Fibroblast of mammary gland (primary cell): ENCODE data around the gene C2orf66.

Source experiments
- DNase-seq: peaks from one replicate; pipeline ENCODE4 v3.0.0-alpha.2; 2010; ENCODE audit warnings: low read depth
- H3K4me3 ChIP-seq: 2 replicates; pipeline ENCODE4 v1.5.1; 2011; ENCODE audit warnings: low read depth, mild to moderate bottlenecking, low read length, moderate library complexity; ENCODE audit not compliant: control insufficient read depth
- TF ChIP-seq, protein P1 (sequence below): conservative IDR thresholded peaks from 2 replicates; pipeline ENCODE4 v1.5.1; 2011; ENCODE audit warnings: low read depth, low read length, inconsistent platforms; ENCODE audit not compliant: control insufficient read depth, insufficient read depth

Gene C2orf66

DNA sequence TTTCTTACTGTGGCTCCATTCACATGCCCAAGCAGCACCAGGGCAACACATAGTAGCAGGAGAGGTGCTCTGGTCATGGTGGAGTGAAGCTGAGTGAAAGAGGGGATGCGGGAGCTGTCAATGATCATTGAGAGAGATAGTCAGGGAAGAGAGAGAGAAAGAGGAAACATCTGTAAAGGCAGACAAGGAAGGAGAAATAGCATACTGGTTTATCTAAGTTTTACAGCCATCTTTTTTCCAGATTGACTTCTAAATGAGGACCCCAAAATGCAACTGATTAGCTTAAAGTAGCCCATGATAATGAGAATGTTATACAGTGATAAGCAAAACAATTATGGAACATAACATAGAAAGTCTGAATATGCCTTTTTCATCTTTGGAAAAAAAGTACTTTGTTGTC is at the start of gene C2orf66:
Gene C2orf66 (minus strand): TSS at position 96 of the 400 bp plus-strand sequence. CDS start 19 bp downstream, at position 77.
- DNase-seq, result no peak
- TF ChIP-seq, protein P1, sequence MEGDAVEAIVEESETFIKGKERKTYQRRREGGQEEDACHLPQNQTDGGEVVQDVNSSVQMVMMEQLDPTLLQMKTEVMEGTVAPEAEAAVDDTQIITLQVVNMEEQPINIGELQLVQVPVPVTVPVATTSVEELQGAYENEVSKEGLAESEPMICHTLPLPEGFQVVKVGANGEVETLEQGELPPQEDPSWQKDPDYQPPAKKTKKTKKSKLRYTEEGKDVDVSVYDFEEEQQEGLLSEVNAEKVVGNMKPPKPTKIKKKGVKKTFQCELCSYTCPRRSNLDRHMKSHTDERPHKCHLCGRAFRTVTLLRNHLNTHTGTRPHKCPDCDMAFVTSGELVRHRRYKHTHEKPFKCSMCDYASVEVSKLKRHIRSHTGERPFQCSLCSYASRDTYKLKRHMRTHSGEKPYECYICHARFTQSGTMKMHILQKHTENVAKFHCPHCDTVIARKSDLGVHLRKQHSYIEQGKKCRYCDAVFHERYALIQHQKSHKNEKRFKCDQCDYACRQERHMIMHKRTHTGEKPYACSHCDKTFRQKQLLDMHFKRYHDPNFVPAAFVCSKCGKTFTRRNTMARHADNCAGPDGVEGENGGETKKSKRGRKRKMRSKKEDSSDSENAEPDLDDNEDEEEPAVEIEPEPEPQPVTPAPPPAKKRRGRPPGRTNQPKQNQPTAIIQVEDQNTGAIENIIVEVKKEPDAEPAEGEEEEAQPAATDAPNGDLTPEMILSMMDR, result no peak
- H3K4me3 ChIP-seq, result no peak within 1 kb of the TSS

DNA sequence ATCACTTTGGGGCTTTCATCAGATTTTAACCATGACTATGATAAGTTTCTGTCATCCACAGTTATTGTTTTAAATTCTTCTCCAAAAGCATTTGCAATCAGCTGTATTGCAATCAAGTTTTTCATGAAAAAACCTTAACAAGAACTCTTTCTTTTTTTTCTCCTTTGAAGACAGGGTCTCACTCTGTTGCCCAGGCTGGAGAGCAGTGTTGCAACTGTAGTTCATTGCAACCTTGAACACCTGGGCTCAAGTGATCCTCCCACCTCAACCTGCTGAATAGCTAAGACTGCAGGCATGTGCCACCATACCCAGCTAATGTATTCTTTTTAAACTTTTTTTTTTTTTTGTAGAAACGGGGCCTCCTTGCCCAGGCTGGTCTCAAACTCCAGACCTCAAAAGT is 45.5 kb upstream of the C2orf66 start:
- DNase-seq, result no peak
- TF ChIP-seq, protein P1, result no peak
- H3K4me3 ChIP-seq, result no peak overlapping the region

DNA sequence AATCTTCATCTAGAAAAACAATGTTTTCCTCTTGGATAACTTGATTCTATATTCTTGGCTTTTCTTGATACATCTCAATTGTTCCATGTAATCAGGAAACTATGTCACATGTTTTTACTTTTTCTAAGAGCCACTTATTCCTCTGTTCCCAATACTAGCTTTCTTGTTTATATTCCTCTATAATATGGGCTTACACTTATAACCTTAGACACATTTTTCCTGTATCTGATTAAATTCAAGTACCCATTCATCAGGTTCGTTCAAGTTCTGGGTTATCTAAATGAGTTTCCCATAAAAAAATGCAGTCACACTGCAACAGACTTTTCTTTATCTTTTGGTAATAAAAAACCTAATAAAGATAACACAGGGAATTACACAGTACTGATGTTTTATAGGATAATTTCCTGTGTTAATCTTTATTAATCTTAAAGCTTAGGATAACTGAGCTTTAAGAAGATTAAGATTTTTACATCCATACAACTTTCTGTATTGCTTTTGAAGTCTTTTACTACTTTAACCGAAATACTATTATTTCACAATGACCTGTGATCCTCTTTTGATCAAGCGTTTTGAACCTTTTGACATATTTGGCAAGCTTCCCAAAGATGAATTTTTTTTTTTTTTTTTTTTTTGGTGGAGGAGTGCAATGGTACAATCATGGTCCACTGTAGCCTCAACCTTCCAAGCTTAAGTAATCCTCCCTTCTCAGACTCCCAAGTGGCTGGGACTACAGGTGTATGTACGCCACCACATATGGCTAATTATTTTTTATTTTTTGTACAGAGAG is 44.3 kb upstream of the C2orf66 start:
- TF ChIP-seq, protein P1, result no peak
- DNase-seq, result no peak
- H3K4me3 ChIP-seq, result no peak overlapping the region

- H3K4me3 ChIP-seq, result no peak overlapping the region
- DNase-seq, result peak; percentile 5
- TF ChIP-seq, protein P1, result no peak
Observed at GRCh38 chr2:196851088-196851487, 41.9 kb upstream of the C2orf66 start.

GRCh38 chr2:196849895-196850294 is 40.7 kb upstream of the C2orf66 start:
- TF ChIP-seq, protein P1, result peak; percentile 46
- DNase-seq, result peak; percentile 48
- no peak overlapping the region for H3K4me3 ChIP-seq

- H3K4me3 ChIP-seq, result no peak overlapping the region
- TF ChIP-seq, protein P1, result no peak
- no peak for DNase-seq
Observed at GRCh38 chr2:196846295-196846694, 37.1 kb upstream of the C2orf66 start.

DNA sequence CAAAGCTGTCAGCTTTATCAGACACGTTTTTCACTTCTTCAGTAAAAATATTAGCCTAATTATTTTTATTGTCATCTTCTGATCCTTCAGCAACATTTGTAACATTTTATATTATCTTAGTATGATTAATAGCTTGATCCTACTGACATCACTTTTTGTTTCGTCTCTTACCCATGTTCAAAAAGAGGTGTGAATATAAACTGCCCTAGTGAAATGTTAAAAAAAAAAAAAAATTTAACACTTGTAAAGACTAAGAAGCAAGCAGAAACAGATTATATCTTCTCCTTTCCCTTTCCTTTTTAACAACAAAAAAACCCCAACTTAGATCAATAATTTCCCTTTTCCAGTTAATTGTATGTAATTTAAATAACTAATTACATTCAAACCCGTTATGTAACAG is 36.2 kb upstream of the C2orf66 start:
- TF ChIP-seq, protein P1, result no peak
- no peak for DNase-seq
- no peak overlapping the region for H3K4me3 ChIP-seq
